Activated CD8-positive, alpha-beta memory T cell treated with anti-CD3 and anti-CD28 coated beads for 4 hours (primary cell): ENCODE results near the gene SPINDOC.
"Not testable (repeated sequence)": the region's sequence is repeated elsewhere in the genome, so short reads cannot be mapped to it uniquely, and the experiment has no call there.

Experiments
- DNase-seq, 2 donors: peaks; one replicate each; pipeline ENCODE4 v3.0.0-alpha.2; 2020; ENCODE audit warnings: low read depth in 2 of 2

The SPINDOC gene, protein sequence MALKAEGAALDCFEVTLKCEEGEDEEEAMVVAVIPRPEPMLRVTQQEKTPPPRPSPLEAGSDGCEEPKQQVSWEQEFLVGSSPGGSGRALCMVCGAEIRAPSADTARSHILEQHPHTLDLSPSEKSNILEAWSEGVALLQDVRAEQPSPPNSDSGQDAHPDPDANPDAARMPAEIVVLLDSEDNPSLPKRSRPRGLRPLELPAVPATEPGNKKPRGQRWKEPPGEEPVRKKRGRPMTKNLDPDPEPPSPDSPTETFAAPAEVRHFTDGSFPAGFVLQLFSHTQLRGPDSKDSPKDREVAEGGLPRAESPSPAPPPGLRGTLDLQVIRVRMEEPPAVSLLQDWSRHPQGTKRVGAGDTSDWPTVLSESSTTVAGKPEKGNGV

DNA sequence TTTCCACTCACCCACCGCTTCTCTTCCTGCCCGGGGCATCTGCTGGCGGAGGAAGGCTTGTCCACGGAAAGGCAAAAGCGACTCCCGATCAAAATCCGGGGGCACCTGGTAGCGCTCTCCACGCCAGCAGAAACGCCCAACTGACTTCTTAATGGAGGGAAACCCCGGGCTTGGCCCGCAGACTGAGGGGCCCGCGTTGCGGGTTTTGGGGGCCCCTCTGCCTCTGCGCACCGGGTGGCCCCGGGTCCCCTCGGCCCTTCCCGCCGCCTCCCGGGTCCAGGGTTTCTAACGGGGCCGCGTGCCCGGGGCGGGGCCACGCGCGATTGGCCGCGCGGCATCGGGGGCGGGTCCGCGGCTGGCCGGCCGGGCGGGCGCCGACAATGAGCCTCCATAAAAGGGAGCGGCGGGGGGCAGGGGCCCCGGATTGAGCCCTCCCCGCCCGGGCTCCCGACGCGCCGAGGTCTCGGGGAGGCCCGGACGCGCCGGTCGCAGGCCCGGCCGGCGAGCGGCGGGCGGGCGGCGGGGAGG lies at the start of gene SPINDOC:
Gene SPINDOC, plus strand, starts transcription at position 422 of the 528 bp plus-strand sequence. CDS start 231 bp downstream, outside the sequence.
- peak; percentile 35 to 42 for DNase-seq

DNA sequence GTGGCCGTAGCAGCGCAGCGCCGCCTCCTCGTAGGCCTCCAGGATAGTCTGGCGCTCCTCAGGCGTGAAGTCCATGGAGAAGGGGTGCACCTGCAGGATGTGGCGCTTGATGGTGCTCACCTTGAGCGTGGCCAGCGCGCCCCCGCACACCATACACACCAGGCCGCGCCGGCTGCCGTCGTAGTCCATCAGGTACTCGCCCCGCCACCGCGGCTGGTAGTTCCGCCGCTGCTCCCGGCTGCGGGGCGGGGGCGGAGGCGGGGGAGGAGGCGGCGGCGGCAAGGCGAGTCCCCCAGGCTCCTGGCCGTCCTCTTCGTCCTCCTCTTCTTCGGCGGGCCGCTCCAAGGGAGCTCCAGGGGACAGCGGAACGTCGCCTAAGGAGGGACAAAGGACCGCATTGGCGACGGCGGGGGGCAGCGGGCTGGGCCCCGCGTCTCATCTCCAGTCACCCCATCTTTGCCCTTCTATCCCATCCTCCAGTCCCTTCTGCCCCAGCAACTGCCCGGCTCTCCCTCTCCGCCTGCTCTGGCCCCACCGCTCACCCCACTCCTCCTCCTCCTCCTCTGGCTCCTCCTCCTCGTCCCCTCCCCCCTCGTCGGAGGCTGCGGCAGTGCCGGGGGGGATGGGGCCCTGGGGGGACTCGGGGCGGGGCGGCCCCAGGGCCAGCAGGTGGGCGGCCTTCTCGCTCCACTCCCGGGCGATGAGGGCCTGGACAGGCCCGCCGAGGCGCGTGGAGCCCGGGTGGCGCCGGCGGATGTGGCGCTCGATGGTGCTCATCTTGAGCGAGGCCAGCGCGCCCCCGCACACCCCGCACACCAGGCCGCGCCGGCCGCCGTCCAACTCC lies 49.5 kb upstream of the SPINDOC start:
- no peak for DNase-seq

DNA sequence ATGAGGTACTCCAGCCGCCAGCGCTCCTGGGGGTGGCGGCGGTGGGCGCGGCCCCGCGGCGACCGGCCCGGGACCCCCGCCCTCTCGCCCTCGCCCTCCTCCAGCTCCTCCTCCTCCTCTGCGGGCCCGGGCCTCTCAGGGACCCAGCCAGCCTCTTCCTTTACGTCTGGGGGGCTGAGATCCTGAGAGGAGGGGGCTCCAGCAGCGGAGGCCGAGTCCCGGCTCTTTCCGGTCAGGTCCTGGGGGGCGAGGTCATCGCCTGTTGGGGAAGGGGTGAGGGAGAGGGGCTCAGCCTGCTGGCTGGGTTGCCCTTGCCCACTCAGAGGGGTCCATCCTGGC lies 48.9 kb upstream of the SPINDOC start:
- no peak for DNase-seq

DNA sequence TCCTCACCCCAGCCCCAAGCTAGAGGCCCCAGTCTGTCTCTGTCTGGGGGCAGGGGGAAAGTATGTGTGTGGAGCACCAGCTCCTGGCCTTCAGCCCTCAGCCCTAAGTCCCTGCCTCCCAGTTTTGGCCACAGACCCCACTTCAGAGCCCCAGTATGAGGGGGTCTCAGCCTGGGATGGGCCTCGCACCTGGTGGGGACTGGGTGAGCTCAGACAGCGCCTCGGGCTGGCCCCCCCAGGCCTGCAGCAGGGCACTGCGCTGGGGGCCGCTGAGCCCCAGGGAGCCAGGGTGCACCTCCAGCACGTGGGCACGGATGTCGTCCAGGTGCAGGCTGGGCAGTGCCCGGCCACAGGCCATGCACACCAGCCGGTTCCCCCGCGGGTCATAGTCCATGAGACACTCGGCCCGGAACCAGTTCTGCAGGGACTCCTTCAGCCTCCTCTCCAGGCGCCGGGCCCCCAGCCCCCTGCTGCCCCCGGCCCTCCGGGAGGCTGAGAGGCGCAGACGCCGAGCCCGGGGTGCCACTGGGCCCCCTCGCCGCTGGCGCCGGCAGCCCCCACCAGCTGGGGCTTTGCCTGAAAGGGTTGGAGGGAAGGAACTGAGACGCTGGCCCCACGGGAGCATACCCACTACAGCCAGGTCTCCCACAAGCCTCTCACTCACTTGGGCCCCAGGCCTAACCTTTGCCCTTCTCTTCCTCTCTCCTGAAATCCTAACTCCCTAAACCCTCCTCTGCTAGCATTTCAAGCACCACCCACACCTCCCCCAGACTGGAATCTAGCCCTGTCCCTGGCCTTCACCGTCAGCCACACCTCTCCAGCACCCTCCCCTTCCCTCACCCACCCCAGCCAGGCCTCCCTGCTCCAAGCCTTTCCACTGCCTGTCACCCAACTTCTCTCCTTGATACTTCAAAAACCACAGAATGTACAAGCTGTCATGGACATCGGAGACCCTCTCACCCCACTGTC lies 48.3 kb upstream of the SPINDOC start:
- no peak for DNase-seq

DNA sequence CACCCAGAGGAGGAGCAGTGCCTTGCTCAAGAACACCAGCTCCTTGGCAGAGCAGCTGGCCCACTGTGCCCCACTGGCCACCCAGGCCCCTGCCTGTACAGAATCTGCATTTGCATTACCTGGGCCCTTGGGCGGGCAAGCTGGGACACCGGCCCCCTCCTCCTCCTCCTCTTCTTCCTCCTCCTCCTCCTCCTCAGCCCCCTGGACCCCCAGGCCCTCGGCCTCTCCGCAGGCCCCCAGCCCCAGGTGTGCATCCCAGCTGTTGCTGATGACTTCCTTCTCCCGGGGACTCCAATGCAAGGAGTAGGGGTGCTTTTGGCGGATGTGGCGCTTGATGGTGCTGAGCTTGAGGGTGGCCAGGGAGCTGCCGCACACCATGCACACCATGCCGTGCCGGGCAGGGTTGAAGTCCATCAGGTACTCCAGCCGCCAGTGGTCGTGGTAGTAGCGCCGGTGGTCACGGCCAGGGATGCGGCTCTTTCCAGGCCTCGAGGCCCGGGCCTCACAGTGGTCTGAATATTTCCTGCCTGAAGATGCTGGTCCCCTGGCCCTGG lies 47.5 kb upstream of the SPINDOC start:
- DNase-seq = no peak

DNA sequence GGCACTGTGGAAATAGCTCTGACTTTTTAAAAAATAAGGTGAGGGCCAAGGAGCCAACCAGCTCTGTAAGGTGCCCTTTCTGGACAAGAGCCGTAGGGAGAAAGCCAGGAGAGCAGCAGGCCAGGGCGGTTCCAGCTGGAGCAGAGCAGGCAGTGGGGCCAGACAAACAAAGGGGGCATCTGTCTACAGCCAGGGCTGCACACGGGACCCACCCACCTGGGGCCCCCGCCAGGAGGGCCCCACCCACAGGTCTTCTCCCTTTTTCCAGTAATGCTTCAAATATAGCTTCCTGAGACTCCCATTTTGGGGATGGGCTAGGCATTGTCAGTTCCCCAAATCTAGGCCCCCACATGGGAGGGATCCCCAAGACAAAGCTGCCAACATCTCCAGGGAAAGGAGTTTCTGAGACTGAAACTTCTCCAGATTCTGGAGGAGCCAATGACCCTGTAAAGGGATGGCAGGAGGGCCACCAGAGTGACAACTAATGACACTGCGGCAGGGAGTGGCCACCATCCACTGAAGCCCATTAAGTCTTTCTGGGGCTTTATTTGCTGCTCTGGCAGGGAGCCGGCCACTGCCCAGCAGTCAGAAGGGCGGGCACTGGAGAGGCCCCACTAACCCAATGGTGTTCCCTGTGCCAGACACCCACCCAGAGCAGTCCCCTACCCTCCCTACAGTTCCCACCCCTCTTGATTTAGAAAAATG lies 46.6 kb upstream of the SPINDOC start:
- DNase-seq = no peak

DNA sequence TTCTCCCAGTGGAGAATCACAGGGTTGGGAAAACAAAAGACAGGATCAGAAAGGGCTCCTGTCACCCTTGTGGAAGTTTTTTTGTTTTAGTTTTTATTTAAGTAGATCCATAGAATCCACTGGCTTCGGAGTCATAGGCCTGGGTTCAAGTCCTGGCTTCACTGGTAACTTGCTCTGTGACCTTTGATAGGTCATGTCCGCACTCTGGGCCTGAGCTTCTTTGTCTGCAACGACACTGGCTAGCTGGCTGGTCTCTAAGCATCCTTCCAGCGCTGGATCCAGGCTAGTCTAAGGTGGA lies 46.0 kb upstream of the SPINDOC start:
- DNase-seq = no peak

DNA sequence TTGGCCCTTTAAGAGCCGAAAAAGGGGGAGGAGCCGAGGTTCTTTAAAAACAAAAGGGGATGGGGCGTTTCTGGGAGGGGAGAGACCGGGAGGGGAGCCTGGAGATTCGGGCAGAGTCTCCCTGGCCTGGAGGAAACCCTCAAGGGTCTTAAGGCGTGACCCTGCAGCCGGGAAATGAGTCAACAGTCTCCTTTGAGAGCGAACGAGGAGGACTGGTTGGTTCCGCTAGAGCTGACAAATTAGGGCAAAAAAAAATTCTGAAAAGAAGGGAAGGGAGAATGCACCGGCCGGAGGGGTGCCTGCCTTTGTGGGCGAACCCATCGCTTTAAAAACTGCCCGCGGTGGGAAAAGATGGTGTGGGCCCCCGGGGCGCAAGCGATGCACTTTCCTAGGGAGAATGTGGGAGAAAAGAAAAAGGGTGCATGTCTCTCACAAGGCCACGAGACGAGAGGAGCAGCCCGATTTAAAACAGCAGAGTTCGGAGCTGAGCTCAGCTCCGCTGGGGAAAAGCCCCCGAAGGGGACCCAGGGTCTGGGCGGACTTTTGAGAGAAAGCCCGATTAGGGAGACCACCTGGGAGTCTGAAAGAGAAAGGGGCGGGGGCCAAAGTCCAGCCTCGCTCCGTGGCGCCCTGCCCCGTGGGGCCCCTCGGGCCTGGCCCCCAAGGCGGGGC lies 45.6 kb upstream of the SPINDOC start:
- DNase-seq = no peak

DNA sequence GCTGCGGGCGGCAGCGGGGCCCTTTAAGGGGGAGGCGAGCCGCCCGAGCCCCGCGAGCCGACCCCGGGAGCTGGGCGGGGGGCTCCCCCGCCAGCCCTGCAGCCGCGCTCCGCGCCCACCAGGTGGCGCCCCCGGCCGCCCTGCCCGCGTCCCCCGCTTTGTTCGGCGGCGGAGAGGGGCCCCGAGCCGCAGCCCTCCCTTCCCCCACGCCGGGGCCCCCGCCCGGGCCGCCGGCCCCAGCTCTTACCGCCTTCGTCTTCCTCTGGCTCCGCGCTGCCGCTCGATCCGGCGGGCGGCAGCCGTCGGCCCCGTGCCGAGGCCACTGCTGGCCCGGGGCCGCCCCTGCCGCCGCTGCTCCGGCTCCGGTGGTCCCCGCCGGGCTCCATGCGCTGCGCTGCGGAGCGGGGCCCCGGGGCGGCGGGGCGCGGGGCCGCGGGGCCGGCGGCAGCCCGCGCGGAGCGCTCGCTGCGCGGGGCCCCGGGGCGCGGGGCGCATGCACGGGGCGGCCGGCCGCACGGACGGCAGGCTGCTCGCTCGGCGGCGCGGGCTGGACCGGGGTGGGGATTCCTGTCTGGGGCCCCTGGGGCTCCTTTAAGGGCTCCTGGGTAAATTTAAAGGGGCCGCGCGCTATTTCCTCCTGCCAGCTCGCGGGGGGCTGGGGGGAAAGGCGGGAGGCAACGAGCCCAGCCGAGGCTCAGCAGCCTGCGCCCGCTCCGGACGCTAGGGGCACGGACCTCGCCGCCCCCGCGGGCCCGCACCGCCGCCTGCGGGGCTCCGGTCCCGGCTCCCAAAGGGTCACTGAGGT lies 44.8 kb upstream of the SPINDOC start, which contains the start of gene ZFTA:
Gene ZFTA, minus strand, starts transcription at position 539 of the 805 bp plus-strand sequence. Its CDS starts 153 bp downstream, at position 386.
- DNase-seq = peak; percentile 19 to 34

DNA sequence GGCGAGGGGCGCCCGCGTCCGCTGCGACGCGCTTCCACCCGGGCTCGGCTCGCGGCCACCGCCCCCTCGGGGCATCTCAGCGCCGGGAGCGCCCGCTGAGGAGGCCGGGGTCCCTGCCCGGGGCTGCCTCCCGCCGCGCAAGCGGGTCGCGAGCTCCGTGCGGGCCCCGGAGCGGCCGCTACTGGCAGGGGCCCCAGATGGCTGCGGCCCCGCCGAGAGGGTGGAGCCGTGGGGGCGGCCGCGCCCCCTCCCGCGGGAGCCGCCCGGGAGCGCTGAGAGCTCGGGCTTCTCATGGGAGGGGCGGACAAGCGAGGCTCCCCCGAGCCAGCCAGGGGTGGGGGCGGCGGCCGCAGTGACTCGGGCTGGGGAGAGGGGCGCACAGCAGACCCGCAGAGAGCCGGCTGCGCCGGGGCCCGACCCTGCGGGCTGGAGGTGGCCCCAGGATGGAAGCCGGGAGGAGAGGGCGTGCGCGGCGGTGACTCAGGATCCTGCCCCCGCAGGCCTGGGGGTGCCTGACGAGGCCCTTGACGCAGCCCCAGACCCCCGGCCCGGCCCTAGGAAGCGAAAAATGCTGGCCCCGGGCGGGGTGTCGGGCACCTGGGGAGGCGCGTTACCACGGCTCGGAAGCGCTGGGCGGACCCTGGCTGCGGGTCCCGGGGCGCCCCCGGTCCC lies 44.1 kb upstream of the SPINDOC start:
- peak; percentile 16 to 19 for DNase-seq

DNA sequence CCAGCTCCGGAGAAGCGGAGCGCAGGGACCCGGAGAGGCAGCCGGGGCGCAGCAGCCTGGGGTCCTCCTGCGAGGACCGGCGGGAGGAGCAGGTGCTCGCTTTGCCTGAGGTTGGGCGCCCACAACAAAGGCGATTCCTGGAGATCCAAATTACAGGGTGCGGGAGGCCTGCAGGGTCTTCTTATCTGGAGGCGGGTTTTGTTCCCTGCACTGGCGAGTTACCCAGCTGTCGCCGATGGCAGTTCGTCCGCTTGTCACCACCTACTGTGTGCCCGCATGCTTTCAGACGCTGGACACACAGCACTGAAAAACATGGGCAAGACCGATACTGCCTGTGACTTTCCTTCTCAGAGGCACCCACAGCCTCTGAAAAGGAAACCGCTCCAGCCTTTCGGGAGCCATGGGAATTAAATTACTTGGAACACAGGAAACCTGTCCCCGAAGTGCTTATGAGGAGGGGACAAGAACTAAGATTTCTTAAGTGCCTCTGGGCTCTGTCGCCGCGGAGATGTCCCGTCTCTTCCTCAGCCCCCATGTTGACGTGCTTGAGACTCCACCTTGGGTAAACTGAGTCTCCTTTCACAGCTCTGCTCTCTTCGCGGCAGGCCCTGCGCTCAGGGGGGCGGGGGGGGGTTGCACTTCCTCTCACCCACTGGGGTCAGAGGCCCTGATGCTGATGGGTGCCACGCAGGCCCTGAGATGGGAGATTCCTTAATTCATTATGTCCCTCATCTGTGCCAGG lies 43.4 kb upstream of the SPINDOC start:
- DNase-seq = no peak

DNA sequence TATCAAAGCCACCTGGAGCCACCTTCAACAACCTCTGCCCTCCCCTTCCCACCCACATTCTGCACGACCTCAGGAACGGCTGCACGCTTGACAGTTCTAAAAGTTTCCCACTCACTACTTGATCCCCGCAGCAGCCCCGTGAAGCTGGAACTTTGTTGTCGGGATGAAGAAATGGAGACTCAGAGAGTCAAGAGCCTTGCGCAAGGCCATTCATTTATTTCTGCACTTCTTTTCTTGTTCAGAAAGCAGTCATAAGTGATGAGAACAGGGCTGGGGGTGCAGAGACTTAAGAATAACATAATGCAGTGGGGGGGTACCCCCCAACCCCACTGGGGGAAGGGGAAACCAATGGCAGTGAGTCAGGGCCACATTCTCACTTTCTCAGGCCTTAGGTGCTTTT lies 42.5 kb upstream of the SPINDOC start:
- no peak for DNase-seq

DNA sequence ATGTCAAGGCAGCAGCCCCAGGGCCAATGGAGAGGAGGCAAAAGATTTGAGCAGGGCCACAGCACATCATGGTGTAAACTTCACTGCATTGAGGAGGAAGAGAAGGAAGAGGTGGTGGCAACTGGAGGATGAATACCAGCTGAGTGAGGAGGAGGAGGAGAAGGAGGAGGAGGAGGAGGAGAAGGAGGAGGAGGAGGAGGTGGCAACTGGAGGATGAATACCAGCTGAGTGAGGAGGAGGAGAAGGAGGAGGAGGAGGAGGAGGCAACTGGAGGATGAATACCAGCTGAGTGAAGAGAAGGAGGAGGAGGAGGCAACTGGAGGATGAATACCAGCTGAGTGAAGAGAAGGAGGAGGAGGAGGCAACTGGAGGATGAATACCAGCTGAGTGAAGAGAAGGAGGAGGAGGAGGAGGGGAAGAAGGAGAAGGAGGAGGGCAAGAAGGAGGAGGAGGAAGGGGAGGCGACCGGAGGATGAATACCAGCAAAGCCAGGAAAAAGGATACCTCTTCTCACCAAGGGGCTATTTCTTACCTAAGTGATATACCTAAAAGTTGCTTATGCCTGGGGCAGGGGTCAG lies 41.4 kb upstream of the SPINDOC start:
- DNase-seq = not testable (repeated sequence)

DNA sequence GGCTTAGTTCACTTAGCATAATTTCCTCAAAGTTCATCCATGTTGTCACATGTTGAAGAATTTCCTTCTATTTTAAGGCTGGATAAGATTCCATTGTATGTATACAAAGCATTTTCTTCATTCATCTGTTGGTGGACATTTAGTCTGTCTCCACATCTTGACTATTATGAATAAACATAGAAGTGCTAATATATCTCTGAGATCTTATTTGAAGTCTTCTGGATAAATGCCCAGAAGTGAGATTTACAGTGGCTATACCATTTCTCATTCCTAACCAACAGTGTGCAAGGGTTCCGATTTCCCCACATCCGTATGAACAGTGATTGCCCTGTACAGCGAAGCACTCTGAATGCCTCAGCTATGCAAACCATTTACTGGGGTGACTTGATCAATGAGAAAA lies 38.1 kb upstream of the SPINDOC start:
- DNase-seq = no peak

DNA sequence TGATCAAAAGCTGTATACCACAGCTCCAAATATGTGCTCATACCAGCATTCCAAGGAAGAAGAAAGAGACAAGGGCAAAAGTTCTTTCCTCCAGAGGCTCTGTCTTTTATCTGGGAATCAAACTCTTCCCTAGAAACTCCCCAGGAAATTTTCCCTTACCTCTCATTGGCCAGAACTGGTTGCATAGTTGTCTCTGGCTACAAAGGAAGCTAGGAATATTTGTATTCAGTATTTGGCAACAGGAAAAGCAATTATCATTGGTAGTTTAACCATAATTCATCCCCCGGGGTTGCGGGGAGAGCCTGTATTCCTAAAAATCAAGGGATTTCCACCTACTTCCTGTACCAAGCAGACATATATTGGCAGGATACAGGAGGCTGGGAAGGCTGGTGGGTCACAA lies 34.2 kb upstream of the SPINDOC start:
- DNase-seq = no peak

DNA sequence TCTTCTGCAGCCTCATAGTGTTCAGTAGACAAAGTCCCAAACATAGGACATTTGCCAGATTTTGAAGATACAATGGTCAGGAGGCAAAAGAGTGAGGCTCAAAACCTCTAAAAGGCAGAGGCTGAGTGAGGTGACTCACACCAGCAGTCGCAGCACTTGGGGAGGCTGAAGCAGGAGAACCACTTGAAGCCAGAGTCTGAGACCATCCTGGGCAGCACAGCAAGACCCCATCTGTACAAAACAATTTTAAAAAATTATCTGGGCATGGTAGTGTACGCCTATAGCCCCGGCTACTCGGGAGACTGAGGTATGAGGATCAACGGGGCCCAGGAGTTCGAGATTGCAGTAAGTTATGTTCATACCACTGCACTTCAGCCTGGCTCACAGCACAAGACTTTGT lies 30.5 kb upstream of the SPINDOC start:
- no peak for DNase-seq

DNA sequence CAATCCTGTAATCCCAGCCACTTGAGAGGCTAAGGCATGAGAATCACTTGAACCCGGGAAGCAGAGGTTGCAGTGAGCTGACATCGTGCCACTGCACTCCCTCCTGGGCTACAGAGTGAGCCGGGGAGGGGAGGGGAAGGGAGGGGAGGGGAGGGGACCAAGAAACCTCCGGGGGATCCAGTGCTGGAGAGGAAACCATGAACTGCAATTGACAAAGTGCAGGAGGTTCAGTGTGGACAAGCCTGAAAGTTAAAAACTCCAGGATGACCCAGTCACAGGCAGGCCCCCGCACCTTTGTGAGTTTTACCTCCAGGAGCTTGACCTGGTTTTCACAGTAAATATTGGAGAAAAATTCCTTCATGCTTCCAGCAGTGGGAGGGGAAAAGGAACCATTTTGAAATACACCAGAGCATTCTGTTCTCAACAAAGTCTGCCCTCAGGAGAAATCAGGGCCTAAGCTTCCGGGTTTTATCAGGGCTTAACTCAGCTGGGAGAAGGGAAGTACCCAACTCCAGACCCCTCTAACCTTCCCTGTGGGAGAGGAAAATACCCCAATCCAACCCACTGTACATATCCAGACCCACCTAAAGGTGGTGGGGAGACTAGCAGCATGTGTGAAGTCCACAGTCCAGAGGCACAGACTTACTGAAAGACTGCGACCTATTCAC lies 29.2 kb upstream of the SPINDOC start:
- no peak for DNase-seq
